HL-60 (cell line): ENCODE results near the gene SDCCAG8.

Source experiments
- DNase-seq, 2 experiments: peaks; one replicate each; pipeline ENCODE4 v3.0.0-alpha.2; 2010 to 2020; ENCODE audit warnings: low read depth in 1 of 2, low spot score in 1 of 2
- H3K27ac ChIP-seq: fragments of 250-450 bp; sonication (Bioruptor Pico); replicated peaks from 2 replicates; pipeline ENCODE4 v1.5.1; 2020; ENCODE audit warnings: mild to moderate bottlenecking, moderate library complexity
- H3K27me3 ChIP-seq: fragments of 250-450 bp; sonication (Bioruptor Pico); 2 replicates; pipeline ENCODE4 v1.5.1; 2021; ENCODE audit warnings: mild to moderate bottlenecking, moderate library complexity; ENCODE audit not compliant: insufficient read depth, poor library complexity, severe bottlenecking
- H3K4me3 ChIP-seq: replicated peaks from 2 replicates; pipeline ENCODE4 v1.5.1; 2011; ENCODE audit warnings: mild to moderate bottlenecking, control low read depth, low read length; ENCODE audit not compliant: insufficient read depth
- CTCF ChIP-seq: IDR thresholded peaks from one replicate; pipeline ENCODE4 v1.5.1; 2011; ENCODE audit warnings: low read length, control low read depth, inconsistent platforms; ENCODE audit not compliant: insufficient read depth
- GABPA ChIP-seq: IDR thresholded peaks from 2 replicates; pipeline ENCODE4 v1.6.1; 2012; ENCODE audit warnings: low read depth
- POLR2AphosphoS5 ChIP-seq: IDR thresholded peaks from 2 replicates; pipeline ENCODE4 v1.6.1; 2012; ENCODE audit warnings: low read depth
- REST ChIP-seq: IDR thresholded peaks from 2 replicates; pipeline ENCODE4 v1.6.1; 2012; ENCODE audit warnings: low read depth; ENCODE audit not compliant: insufficient replicate concordance
- SPI1 ChIP-seq: IDR thresholded peaks from 2 replicates; pipeline ENCODE4 v1.6.1; 2012; ENCODE audit warnings: low read depth, mild to moderate bottlenecking, borderline replicate concordance

The SDCCAG8 gene

GRCh38 chr1:243291292-243291691, 35.5 kb downstream of the SDCCAG8 start:
- DNase-seq, result no peak
- no peaks in the 10 kb centered on the region for H3K27me3 ChIP-seq
- no peak for TF ChIP-seq POLR2AphosphoS5
- TF ChIP-seq CTCF, result no peak
- no peak for TF ChIP-seq REST
- no peak for TF ChIP-seq GABPA
- no peak for TF ChIP-seq SPI1
- H3K27ac ChIP-seq, result no peak overlapping the region
- no peak overlapping the region for H3K4me3 ChIP-seq

- no peak overlapping the region for H3K27ac ChIP-seq
- H3K4me3 ChIP-seq, result no peak overlapping the region
- H3K27me3 ChIP-seq, result no peaks in the 10 kb centered on the region
- no peak for TF ChIP-seq REST
- no peak for TF ChIP-seq GABPA
- TF ChIP-seq CTCF, result no peak
- TF ChIP-seq POLR2AphosphoS5, result no peak
- TF ChIP-seq SPI1, result no peak
- DNase-seq, result no peak
Observed at GRCh38 chr1:243292117-243292516, 36.3 kb downstream of the SDCCAG8 start.

GRCh38 chr1:243293941-243294722, 38.3 kb downstream of the SDCCAG8 start:
- Histone ChIP-seq H3K27me3 (no peaks in the 10 kb centered on the region), H3K4me3 (no peak overlapping the region), H3K27ac (no peak overlapping the region)
- no peak for DNase-seq
- TF ChIP-seq POLR2AphosphoS5 (no peak), SPI1 (no peak), REST (no peak), GABPA (no peak), CTCF (no peak)
